AG08395 (cell line): ENCODE measurements around the gene GZMA.

ENCODE experiments used
- DNase-seq: peaks from one replicate; pipeline ENCODE4 v3.0.0; 2012; ENCODE audit warnings: mixed read lengths, low spot score

Gene GZMA

DNA sequence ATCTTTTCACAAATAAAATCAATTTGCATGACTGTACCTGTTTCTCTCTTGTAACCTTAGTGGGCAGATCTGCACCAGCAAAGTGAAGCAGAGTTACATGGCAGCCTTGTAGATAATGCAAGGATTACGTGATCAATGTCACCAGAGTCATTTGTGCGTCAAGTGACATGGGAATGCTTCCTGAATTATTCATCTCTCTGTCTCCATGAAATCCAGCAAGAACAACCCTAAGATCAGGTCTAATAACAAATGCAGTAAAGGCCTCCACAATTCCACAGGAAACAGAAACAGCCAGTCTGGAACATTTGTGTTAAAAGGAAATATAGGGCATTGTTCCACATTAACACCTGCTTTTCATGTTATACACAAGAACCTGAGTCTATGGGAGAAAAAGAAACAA is 7.8 kb downstream of the GZMA start:
- DNase-seq, result no peak

GRCh38 chr5:55113327-55113726 is 10.9 kb downstream of the GZMA start:
- DNase-seq, result no peak

DNA sequence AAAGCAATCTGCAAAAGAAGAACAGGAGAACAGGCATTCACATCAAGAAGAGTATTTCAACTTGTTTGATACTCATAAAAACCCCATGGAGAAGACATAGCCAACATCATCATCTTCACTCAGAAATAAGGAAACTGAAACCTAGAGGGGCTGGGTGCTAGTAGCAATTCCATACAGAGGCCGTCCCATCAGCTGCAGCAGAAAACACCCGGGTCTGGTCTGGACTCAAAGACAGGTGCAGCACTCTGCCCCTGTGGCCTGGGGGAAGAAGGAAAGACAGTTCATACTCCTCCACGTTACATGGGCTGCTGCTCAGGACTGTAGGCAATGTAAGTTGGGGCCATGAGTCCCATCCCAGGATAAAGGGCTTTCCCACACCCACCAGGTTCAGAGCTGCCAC is 11.6 kb downstream of the GZMA start:
- no peak for DNase-seq

GRCh38 chr5:55123365-55123764 is 20.9 kb downstream of the GZMA start:
- no peak for DNase-seq

- DNase-seq, result no peak
Observed at GRCh38 chr5:55134053-55134722, 31.7 kb downstream of the GZMA start.

DNA sequence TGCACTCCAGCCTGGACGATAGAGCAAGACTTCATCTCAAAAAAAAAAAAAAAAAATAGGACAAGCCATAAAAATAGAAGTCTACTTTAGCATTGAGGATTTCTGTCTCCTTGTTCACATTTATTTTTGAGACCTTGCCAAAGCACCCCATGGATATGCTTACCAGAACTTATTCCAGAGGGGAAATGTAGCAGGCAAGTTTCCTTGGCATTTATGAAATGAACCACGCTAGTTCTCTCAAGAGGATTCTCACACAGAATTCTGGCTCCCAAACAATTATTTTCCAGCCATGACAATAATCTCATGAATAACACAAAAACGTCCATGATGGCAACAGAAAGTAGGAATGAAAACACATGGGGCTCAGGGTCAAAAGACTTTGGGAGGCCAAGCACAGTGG is 34.1 kb downstream of the GZMA start:
- DNase-seq, result no peak

DNA sequence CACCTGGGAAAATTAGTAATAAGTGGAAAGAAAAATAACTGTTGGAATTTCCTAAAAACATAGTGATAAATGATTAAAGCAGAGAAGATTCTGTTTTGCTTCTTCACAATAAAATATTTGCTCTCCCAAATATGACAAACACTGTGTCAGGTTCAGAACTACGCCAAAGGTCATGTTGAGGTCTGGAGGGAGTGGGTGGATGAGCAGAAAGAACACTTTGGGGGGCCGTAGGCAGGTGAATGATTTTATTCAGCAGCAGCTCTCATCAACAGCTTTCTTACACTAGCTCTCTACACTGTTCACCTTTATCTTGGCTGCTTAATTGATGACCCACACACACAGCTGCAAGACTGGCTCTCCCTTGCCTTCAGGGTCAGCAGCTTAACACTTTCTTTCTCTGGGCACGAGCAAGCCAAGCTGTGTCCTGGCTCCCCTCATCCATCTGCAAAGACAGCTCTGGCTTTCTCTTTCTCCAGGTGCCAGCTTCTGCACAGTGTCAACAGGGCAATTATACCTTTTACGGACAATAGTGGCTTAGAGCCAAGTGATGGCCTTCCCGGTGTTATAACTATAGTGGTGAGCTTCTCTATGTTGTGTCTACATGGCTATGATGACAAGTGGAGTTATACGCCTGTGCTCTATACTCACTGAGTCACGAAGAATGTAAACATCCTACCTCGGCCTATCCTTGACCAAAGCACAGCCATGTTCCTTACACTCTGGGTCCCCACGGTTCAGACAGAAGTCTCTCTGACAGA is 38.6 kb downstream of the GZMA start:
- DNase-seq, result no peak

DNA sequence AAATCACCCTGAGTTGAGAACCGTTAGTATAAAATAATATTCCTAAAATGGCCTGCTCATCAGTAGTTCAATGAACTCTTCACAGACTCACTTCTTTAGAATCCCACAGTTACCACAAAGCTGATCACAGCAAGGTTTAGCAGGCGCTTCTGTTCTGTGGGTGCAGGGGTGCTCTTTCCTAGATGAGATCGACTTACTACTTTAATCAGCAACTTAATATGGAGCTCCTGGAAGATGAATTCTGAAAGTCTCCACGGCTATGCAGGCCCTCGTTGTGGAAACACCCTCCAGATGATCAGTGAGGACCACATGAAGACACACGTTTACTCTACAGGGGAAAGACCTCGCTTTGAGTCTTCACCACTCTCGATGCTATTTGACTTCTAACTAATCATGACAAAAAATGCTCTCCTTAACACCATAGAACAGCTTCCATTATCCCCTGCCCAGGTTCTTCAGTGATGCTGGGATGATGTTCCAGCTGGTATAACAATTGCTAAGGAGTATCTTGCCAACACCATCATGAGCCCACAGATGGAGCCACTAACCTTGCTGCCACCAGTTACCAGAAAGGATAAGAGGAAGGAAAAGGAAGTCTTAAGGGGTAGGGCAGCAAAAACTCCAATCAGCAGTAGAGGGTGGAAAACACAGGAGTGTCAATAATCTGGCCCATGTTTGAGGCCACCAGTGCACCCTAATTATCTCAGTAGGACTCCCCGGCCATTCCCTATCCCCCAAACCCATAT is 39.7 kb downstream of the GZMA start:
- DNase-seq, result no peak

- no peak for DNase-seq
Observed at GRCh38 chr5:55143624-55144023, 41.2 kb downstream of the GZMA start.

- no peak for DNase-seq
Observed at GRCh38 chr5:55146080-55146479, 43.6 kb downstream of the GZMA start.

- DNase-seq, result peak; percentile 81
Observed at GRCh38 chr5:55146543-55147151, 44.2 kb downstream of the GZMA start.

- DNase-seq, result no peak
Observed at GRCh38 chr5:55149308-55149795, 46.9 kb downstream of the GZMA start.

- no peak for DNase-seq
Observed at GRCh38 chr5:55151923-55152842, 49.7 kb downstream of the GZMA start.

- peak; percentile 48 for DNase-seq
Observed at GRCh38 chr5:55154873-55155272, 52.4 kb downstream of the GZMA start.
